Measurements from ENCODE around the gene NFX1.

The NFX1 gene

GRCh38 chr9:33277484-33277883 is 12.8 kb upstream of the NFX1 start:
- TF ChIP-seq CTCF (IDR thresholded peaks at IDR 0.05; ENCODE audit: low read depth, low read length): no peak
- DNase-seq (ENCODE audit: low read depth in 2 of 2): no peak
- no peak overlapping the region for H3K4me3 ChIP-seq (replicated peaks in 1 of 2; ENCODE audit: low read depth in 2 of 2, low read length in 2 of 2)

DNA sequence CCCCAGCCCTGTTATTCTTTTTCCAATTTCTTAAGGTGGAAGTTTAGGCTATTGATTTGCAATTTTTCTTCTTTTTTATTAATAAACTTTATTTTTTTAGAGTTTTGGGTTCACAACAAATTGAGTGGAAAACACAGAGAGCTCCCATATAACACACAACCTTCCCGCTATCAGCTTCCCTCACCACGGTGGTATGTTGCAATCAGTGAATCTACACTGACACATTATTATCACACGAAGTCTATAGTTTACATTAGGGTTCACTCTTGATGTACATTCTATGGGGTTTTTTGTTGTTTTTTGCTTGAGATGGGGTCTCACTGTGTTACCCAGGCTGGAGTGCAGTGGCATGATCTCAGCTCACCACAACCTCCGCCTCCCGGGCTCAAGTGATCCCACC is 4.8 kb upstream of the NFX1 start:
- no peak overlapping the region for H3K4me3 ChIP-seq (replicated peaks in 1 of 2; ENCODE audit: low read depth in 2 of 2, low read length in 2 of 2)
- DNase-seq (ENCODE audit: low read depth in 2 of 2): no peak
- TF ChIP-seq CTCF (IDR thresholded peaks at IDR 0.05; ENCODE audit: low read depth, low read length): no peak

GRCh38 chr9:33287087-33287490 is 3.2 kb upstream of the NFX1 start:
- no peak overlapping the region for H3K4me3 ChIP-seq (replicated peaks in 1 of 2; ENCODE audit: low read depth in 2 of 2, low read length in 2 of 2)
- peak; percentile 76 to 86 for DNase-seq (ENCODE audit: low read depth in 2 of 2)
- TF ChIP-seq CTCF (IDR thresholded peaks at IDR 0.05; ENCODE audit: low read depth, low read length): peak; percentile 76

- DNase-seq (ENCODE audit: low read depth in 2 of 2): no peak
- TF ChIP-seq CTCF (IDR thresholded peaks at IDR 0.05; ENCODE audit: low read depth, low read length): no peak
- H3K4me3 ChIP-seq (replicated peaks in 1 of 2; ENCODE audit: low read depth in 2 of 2, low read length in 2 of 2): no peak overlapping the region
Observed at GRCh38 chr9:33288235-33288634, 2.1 kb upstream of the NFX1 start.

DNA sequence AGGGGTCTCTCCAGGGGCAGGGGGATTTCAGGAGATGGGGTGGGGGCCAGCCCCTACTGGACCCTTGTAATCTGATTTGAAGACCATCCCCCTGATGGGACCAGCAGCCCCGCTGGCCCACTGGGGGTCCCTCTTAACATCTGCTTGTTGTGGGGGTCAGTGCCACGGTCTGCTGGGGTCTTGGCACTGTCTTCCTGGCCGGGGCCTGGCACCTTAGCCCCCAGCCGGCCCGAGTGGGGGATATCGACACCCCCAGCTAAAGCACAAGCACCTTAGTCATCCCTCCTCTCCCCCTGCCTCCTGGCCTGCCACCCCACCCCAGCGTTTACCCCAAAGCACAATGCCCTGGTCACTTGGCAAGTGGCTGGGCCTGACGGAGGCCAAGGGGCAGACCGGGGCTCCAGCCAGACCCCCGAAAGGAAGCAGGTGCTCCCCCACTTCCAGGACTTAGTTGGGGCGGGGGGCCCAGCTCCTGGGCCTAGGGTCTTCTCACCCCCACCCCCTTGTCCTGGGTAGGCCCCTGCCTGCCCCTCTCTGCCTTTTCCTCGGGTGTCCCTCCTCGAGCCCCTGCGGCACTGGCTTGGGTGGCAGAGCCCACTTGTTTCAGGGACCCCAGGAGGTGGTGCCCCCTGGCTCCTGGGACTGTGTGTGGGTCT is 1.4 kb upstream of the NFX1 start:
- DNase-seq (ENCODE audit: low read depth in 2 of 2): no peak
- no peak for TF ChIP-seq CTCF (IDR thresholded peaks at IDR 0.05; ENCODE audit: low read depth, low read length)
- H3K4me3 ChIP-seq (replicated peaks in 1 of 2; ENCODE audit: low read depth in 2 of 2, low read length in 2 of 2): no peak overlapping the region

DNA sequence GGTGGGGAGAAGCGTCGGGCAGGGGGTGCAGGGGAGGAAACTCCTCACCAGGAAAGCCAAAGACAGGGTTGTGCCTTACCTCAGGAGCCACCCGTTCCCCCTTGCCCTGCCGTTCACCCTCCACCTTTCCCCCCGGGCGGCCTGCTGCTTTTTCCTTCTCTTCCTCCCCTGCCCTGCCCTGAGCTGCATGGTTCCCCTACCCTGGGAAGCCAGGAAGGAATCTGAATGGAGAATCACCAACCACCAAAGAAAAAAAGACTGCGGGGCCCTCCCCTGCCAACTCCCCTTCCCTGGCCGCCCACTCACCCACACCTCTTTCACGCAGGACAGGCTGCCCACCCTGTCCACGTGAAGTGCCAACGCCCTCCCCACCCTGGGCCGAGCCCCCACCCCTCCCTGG is 820 bp upstream of the NFX1 start:
- no peak for TF ChIP-seq CTCF (IDR thresholded peaks at IDR 0.05; ENCODE audit: low read depth, low read length)
- DNase-seq (ENCODE audit: low read depth in 2 of 2): peak; percentile 9 to 29
- peak overlapping the region in 1 of 2 donors; percentile 85 for H3K4me3 ChIP-seq (replicated peaks in 1 of 2; ENCODE audit: low read depth in 2 of 2, low read length in 2 of 2)

GRCh38 chr9:33289936-33290246 is 425 bp upstream of the NFX1 start:
- H3K4me3 ChIP-seq (replicated peaks in 1 of 2; ENCODE audit: low read depth in 2 of 2, low read length in 2 of 2): peak overlapping the region; percentile 85 to 96
- DNase-seq (ENCODE audit: low read depth in 2 of 2): no peak
- TF ChIP-seq CTCF (IDR thresholded peaks at IDR 0.05; ENCODE audit: low read depth, low read length): no peak

Measured in cardiac fibroblast (primary cell).